NT2/D1 (cell line): ENCODE data around the gene SELENOF.

Experiments used
- SUZ12 ChIP-seq: IDR thresholded peaks from 2 replicates; pipeline ENCODE4 v1.6.1; 2011; ENCODE audit not compliant: insufficient read length, insufficient read depth; ENCODE audit errors: extremely low read depth
- ZNF274 ChIP-seq: IDR thresholded peaks from 2 replicates; pipeline ENCODE4 v1.6.1; 2011; ENCODE audit warnings: mild to moderate bottlenecking, low read depth, low read length

DNA sequence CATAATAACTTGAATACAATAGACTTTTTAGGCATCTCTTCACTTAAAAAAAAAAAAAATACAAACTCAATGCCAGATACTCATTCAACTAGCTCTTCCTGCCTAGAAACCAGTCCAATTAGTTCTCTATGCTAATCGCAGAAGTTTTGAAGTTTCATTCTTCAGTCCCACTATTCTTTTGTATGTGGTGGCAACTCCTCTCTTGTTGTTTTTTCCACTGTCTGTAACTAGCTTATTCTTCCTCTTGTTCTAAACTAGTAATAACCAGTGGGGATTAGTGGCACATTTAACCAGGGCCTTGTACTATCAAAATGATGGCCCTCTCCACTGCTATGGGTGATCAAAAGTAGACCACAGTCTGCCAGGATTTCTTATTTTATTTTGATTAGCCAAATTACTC, 52.5 kb downstream of the SELENOF start:
- TF ChIP-seq ZNF274, result no peak
- no peak for TF ChIP-seq SUZ12
